COLO668 (cell line): Measurements from ENCODE around the gene RIN3.

ENCODE experiments used
- DNase-seq: peaks from one replicate; lab custom pipeline; 2025; ENCODE audit not compliant: unreplicated experiment; lab: John Stamatoyannopoulos, UW

Gene RIN3

GRCh38 chr14:92737206-92737605 lies 223.6 kb downstream of the RIN3 start:
- DNase-seq = no peak

GRCh38 chr14:92737619-92738188 lies 224.1 kb downstream of the RIN3 start:
- no peak for DNase-seq
